Colonic mucosa (tissue), 4 donors: Measurements from ENCODE around the gene ROR1. TPM values are rescaled to one million over a fixed set of nuclear protein-coding genes. Genes with fewer than 3 reads are reported as not detected.

Experiments
- DNase-seq: peaks from one replicate; pipeline ENCODE4 v3.0.0-alpha.2; 2020
- H3K27ac ChIP-seq: fragments of 200-600 bp; one replicate; pipeline ENCODE4 v1.8.0; 2021
- H3K27me3 ChIP-seq: fragments of 200-600 bp; one replicate; pipeline ENCODE4 v1.8.0; 2021
- H3K36me3 ChIP-seq: fragments of 200-600 bp; one replicate; pipeline ENCODE4 v1.8.0; 2021
- H3K4me1 ChIP-seq: fragments of 200-600 bp; one replicate; pipeline ENCODE4 v1.8.0; 2021; ENCODE audit warnings: mild to moderate bottlenecking
- H3K4me3 ChIP-seq: fragments of 200-600 bp; one replicate; pipeline ENCODE4 v1.8.0; 2021
- H3K9ac ChIP-seq, 2 donors: one replicate each; pipeline ENCODE4 v1.7.0; 2013; ENCODE audit warnings: control low read depth in 2 of 2, low read depth in 2 of 2, low read length in 2 of 2
- H3K9me3 ChIP-seq: fragments of 200-600 bp; one replicate; pipeline ENCODE4 v1.8.0; 2021
- CTCF ChIP-seq: fragments of 200-600 bp; IDR thresholded peaks from one replicate; pipeline ENCODE4 v1.8.0; 2022; ENCODE audit warnings: antibody characterized with exemption, mild to moderate bottlenecking
- intact Hi-C: fragments of 100-400 bp; cut with DNase I; formaldehyde crosslinking; loops from one replicate; pipeline ENCODE4 v1.14.1; 2022
- total RNA-seq, 2 donors: library from RNA; stranded (reverse); fragmentation: NEBNext Ultra II Directional in 1 of 2; extraction: Animal tissue kit (Norgen Biotek cat#: 25700) in 1 of 2; gene quantifications; one replicate each; pipeline ENCODE4 v1.2.1, GENCODE V29; 2021
- donor health status: healthy.
- donor health status: DM: no; HTN: no; CAD: no.
- donor health status: DM: no; HTN: no; CAD: no.

The ROR1 gene
- total RNA-seq, result 1 to 10 TPM; 5.1 to 6.8 TPM

DNA sequence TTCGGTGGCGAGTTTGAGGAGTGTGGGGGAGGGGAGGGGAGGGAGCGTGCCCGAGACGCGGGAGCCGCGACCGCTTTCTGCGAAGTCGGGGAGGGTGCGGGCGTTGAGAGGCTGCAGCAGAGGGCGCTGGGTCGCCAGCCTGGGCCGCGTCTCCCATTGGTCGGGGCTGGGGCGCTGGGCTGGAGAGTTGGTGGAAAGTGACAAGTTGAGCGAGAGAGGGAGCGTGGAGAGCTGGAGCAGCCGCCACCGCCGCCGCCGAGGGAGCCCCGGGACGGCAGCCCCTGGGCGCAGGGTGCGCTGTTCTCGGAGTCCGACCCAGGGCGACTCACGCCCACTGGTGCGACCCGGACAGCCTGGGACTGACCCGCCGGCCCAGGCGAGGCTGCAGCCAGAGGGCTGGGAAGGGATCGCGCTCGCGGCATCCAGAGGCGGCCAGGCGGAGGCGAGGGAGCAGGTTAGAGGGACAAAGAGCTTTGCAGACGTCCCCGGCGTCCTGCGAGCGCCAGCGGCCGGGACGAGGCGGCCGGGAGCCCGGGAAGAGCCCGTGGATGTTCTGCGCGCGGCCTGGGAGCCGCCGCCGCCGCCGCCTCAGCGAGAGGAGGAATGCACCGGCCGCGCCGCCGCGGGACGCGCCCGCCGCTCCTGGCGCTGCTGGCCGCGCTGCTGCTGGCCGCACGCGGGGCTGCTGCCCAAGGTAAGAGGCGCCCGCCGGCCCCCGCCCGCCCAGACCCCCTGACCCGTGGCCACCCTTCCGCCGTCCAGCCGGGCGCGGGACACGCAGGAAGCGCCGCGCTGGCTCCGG is at the start of gene ROR1:
TSS of gene ROR1 (plus strand) at position 203 of the 802 bp plus-strand sequence.
- intact Hi-C loops, result loop anchor here (10.0 kb wide), 2 partner anchors 79 to 141 kb away; no protein-coding TSS in a partner anchor
- no peaks in the 10 kb centered on the region for H3K4me1 ChIP-seq
- TF ChIP-seq CTCF, result peak; percentile 44

DNA sequence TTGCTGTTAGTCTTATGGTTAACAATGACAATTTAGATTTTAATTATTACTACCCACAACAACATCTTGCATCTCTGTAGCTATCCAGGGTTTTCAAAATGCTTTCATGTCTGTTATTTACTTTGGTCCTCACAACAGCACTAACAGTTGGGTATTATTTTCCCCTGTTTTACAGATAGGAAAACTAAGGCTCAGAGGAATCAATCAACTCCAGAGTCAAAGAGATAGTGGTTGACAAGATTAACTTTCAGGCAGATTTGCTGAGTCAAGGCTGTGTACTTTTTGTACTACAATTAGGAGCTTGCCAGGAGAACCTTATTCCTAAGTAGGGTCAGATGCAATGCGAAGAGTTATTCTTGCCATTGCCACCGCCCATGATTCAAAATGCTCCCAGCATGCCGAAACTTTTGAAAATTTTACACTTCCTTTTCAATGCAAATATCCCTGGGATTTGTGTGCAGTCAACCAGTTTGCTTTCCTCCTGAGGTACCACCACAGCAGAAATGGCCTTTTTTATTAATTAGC is 49.4 kb upstream of the ROR1 start:
- H3K36me3 ChIP-seq, result no peaks in the 10 kb centered on the region
- H3K9ac ChIP-seq, result no peak overlapping the region
- intact Hi-C loops, result no loop called here
- H3K27me3 ChIP-seq, result no peaks in the 10 kb centered on the region
- DNase-seq, result no peak
- no peaks in the 10 kb centered on the region for H3K9me3 ChIP-seq
- TF ChIP-seq CTCF, result no peak
- H3K27ac ChIP-seq, result no peak overlapping the region
- H3K4me3 ChIP-seq, result no peak overlapping the region
- H3K4me1 ChIP-seq, result no peaks in the 10 kb centered on the region

More for the DNA sequence above, at the start of gene ROR1:
- H3K27me3 ChIP-seq, result no peaks in the 10 kb centered on the region
- H3K4me3 ChIP-seq, result peak within 1 kb of the TSS; percentile 70
- no peaks in the 10 kb centered on the region for H3K9me3 ChIP-seq
- DNase-seq, result peak; percentile 92
- H3K36me3 ChIP-seq, result no peaks in the 10 kb centered on the region
- H3K9ac ChIP-seq, result peak within 1 kb of the TSS; percentile 61 to 64
- peak within 1 kb of the TSS; percentile 67 for H3K27ac ChIP-seq

DNA sequence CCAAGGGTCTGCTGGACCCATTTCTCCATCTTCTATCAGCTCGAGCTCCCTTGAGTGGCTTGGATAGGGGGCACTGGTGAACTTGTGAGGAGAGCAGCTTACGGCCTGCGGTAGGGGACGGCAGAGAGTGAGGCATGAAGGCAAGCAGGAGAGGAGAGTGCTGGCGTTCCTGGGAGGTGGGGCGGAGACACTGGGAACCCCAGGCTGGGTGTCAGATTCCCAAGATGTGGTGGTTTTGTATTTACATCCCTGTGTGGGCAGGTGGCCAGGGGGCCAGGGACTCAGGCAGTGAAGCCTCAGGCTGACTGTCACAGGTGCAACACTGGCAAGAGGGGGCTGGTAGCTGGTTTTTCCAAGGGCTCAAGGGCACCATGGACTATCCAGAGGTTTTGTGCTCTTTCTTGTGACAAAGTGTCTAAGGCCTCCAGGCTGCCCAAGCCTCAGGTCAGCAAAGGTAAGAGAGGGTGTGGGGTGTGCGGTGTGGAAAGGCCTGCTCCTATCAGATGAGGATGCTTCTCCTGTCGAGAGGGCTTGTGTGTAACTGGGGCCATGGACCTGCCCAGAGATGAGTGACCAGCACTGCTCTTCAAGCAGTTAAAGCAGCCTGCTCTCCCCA is 45.1 kb upstream of the ROR1 start:
- no peak overlapping the region for H3K4me3 ChIP-seq
- intact Hi-C loops, result no loop called here

DNA sequence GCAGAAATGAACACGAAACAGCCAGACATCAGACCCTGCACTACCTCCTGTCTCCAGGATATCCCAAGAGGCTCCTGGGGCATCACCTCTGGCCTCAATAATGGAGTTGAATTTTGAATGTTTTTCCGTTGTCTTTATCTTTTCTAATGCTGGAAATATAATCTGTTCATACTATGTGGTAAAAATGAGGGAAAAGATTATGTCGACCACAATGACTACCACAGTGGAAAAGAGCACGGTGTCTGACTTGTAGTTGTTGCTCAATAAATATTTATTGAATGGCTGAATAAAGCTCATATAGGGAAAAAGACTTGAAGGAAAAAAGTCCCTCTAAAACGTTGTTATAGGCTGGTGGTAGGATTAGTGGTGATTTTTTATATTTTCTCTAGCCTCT is 44.6 kb upstream of the ROR1 start:
- Histone ChIP-seq H3K27ac (no peak overlapping the region), H3K4me3 (no peak overlapping the region), H3K27me3 (no peaks in the 10 kb centered on the region), H3K9ac (no peak overlapping the region), H3K36me3 (no peaks in the 10 kb centered on the region), H3K9me3 (no peaks in the 10 kb centered on the region), H3K4me1 (no peaks in the 10 kb centered on the region)
- no peak for TF ChIP-seq CTCF
- no peak for DNase-seq
- intact Hi-C loops, result no loop called here

More for the DNA sequence above, 45.1 kb upstream of the ROR1 start:
- Histone ChIP-seq H3K27me3 (no peaks in the 10 kb centered on the region), H3K36me3 (no peaks in the 10 kb centered on the region), H3K9me3 (no peaks in the 10 kb centered on the region), H3K4me1 (no peaks in the 10 kb centered on the region), H3K9ac (no peak overlapping the region), H3K27ac (no peak overlapping the region)
- DNase-seq, result no peak
- TF ChIP-seq CTCF, result no peak

DNA sequence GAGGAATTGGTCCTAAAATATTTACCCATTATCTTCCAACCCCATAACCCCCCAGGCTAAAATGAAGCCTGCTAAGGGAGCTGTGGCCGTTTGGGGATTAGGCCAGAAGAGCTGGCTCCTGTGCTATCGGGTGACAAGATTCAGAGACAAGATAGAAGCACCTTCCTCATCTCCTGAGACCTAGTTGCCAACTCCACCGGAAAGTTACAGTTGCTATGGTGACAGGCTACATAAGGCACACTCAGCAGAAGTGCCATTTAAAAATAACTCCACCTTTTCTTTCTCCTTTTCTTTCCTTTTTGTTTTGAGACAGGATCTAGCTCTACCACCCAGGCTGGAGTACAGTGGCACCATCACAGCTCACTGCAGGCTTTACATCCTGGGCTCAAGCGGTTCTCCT is 43.6 kb upstream of the ROR1 start:
- DNase-seq, result no peak
- intact Hi-C loops, result no loop called here
- Histone ChIP-seq H3K4me3 (no peak overlapping the region), H3K36me3 (no peaks in the 10 kb centered on the region), H3K9ac (no peak overlapping the region), H3K4me1 (no peaks in the 10 kb centered on the region), H3K27ac (no peak overlapping the region), H3K27me3 (no peaks in the 10 kb centered on the region), H3K9me3 (no peaks in the 10 kb centered on the region)
- TF ChIP-seq CTCF, result no peak
